ENCODE data around the gene EDN1. TPM values are rescaled to one million over a fixed set of nuclear protein-coding genes. Genes with fewer than 3 reads are reported as not detected.

Gene EDN1
- total and polyA plus RNA-seq, 2 of the 13 experiments (the other 11 are each of a cell fraction or from before 2014, with no cell fraction given): 0.15 to 1.2 TPM

DNA sequence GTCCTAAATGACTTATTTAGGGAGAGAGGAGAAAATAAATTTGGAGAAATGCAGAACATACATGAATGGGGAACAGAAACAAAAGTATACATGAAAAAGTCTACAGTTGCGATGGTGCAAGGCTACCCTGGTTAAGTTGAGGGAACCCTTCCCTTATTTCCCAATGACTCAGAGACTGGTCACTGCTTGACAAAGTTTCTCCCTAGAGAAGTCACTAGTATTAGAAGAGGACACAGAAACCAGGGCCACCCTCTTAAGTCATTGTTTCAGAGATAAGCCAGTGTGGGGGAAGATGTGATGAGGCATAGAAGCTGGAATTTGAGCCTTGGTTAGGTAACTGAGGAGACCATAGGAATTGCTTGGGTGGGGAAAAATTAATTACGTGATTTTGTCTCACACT, 24.4 kb upstream of the EDN1 start:
- no peaks in the 10 kb centered on the region for H3K4me1 ChIP-seq (ENCODE audit: insufficient read depth, low read length)
- no peak overlapping the region for H3K27ac ChIP-seq (ENCODE audit: extremely low read length, insufficient read depth, low read length)
- H4K20me1 ChIP-seq (ENCODE audit: insufficient read depth, low read length): no peaks in the 10 kb centered on the region
- 21% methylated on average over 2 of the region's 2 CpGs for WGBS (ENCODE audit: low lambda C conversion rate)
- ATAC-seq (no peak), FAIRE-seq (no peak), DNase-seq (ENCODE audit: low spot score) (no peak)
- H3K36me3 ChIP-seq (replicated peaks in 1 of 2; ENCODE audit: control insufficient read depth in 1 of 2, insufficient read depth in 2 of 2, low read length in 2 of 2): no peaks in the 10 kb centered on the region
- in situ Hi-C loops (cut with HindIII; ENCODE audit: extremely low pct_ligation_motif_present, low pct_unique_long_range_greater_than_20kb) (no loop called here), intact Hi-C loops (cut with micrococcal nuclease; ENCODE audit: unreplicated experiment) (no loop called here)
- H3K79me2 ChIP-seq (ENCODE audit: insufficient read depth, low read length): no peaks in the 10 kb centered on the region
- TF ChIP-seq ZNF816 (CRISPR knock-in tag; IDR thresholded peaks at IDR 0.05; ENCODE audit: borderline replicate concordance) (no peak), ZNF207 (IDR thresholded peaks at IDR 0.05; ENCODE audit: borderline replicate concordance) (no peak), ZNF10 (CRISPR knock-in tag; IDR thresholded peaks at IDR 0.05; ENCODE audit: borderline replicate concordance, low read depth) (no peak), HNRNPLL (IDR thresholded peaks at IDR 0.05; ENCODE audit: low read depth, low read length, poor library complexity, severe bottlenecking) (no peak), RAD51 (IDR thresholded peaks at IDR 0.05; ENCODE audit: borderline replicate concordance) (no peak), THAP11 (CRISPR knock-in tag; IDR thresholded peaks at IDR 0.05) (no peak), ZNF3 (CRISPR knock-in tag; IDR thresholded peaks at IDR 0.05) (no peak), POGZ (CRISPR knock-in tag; IDR thresholded peaks at IDR 0.05) (no peak), KLF12 (CRISPR knock-in tag; IDR thresholded peaks at IDR 0.05; ENCODE audit: borderline replicate concordance) (no peak), ZNF670 (CRISPR knock-in tag; IDR thresholded peaks at IDR 0.05; ENCODE audit: borderline replicate concordance) (no peak)
- TF ChIP-seq, protein P1, sequence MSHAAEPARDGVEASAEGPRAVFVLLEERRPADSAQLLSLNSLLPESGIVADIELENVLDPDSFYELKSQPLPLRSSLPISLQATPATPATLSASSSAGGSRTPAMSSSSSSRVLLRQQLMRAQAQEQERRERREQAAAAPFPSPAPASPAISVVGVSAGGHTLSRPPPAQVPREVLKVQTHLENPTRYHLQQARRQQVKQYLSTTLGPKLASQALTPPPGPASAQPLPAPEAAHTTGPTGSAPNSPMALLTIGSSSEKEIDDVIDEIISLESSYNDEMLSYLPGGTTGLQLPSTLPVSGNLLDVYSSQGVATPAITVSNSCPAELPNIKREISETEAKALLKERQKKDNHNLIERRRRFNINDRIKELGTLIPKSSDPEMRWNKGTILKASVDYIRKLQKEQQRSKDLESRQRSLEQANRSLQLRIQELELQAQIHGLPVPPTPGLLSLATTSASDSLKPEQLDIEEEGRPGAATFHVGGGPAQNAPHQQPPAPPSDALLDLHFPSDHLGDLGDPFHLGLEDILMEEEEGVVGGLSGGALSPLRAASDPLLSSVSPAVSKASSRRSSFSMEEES (CRISPR knock-in tag; IDR thresholded peaks at IDR 0.05): no peak
- TF ChIP-seq, protein P2, sequence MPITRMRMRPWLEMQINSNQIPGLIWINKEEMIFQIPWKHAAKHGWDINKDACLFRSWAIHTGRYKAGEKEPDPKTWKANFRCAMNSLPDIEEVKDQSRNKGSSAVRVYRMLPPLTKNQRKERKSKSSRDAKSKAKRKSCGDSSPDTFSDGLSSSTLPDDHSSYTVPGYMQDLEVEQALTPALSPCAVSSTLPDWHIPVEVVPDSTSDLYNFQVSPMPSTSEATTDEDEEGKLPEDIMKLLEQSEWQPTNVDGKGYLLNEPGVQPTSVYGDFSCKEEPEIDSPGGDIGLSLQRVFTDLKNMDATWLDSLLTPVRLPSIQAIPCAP (CRISPR knock-in tag; IDR thresholded peaks at IDR 0.05; ENCODE audit: low read depth): no peak
- TF ChIP-seq, protein P3, sequence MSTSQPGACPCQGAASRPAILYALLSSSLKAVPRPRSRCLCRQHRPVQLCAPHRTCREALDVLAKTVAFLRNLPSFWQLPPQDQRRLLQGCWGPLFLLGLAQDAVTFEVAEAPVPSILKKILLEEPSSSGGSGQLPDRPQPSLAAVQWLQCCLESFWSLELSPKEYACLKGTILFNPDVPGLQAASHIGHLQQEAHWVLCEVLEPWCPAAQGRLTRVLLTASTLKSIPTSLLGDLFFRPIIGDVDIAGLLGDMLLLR (CRISPR knock-in tag; IDR thresholded peaks at IDR 0.05): no peak
- TF ChIP-seq, protein P4, sequence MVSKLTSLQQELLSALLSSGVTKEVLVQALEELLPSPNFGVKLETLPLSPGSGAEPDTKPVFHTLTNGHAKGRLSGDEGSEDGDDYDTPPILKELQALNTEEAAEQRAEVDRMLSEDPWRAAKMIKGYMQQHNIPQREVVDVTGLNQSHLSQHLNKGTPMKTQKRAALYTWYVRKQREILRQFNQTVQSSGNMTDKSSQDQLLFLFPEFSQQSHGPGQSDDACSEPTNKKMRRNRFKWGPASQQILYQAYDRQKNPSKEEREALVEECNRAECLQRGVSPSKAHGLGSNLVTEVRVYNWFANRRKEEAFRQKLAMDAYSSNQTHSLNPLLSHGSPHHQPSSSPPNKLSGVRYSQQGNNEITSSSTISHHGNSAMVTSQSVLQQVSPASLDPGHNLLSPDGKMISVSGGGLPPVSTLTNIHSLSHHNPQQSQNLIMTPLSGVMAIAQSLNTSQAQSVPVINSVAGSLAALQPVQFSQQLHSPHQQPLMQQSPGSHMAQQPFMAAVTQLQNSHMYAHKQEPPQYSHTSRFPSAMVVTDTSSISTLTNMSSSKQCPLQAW (CRISPR knock-in tag; IDR thresholded peaks at IDR 0.05): no peak
- TF ChIP-seq, protein P5, sequence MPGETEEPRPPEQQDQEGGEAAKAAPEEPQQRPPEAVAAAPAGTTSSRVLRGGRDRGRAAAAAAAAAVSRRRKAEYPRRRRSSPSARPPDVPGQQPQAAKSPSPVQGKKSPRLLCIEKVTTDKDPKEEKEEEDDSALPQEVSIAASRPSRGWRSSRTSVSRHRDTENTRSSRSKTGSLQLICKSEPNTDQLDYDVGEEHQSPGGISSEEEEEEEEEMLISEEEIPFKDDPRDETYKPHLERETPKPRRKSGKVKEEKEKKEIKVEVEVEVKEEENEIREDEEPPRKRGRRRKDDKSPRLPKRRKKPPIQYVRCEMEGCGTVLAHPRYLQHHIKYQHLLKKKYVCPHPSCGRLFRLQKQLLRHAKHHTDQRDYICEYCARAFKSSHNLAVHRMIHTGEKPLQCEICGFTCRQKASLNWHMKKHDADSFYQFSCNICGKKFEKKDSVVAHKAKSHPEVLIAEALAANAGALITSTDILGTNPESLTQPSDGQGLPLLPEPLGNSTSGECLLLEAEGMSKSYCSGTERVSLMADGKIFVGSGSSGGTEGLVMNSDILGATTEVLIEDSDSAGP (CRISPR knock-in tag; IDR thresholded peaks at IDR 0.05; ENCODE audit: borderline replicate concordance): no peak
- TF ChIP-seq, protein P6, sequence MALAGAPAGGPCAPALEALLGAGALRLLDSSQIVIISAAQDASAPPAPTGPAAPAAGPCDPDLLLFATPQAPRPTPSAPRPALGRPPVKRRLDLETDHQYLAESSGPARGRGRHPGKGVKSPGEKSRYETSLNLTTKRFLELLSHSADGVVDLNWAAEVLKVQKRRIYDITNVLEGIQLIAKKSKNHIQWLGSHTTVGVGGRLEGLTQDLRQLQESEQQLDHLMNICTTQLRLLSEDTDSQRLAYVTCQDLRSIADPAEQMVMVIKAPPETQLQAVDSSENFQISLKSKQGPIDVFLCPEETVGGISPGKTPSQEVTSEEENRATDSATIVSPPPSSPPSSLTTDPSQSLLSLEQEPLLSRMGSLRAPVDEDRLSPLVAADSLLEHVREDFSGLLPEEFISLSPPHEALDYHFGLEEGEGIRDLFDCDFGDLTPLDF (CRISPR knock-in tag; IDR thresholded peaks at IDR 0.05): no peak
- H3K9me3 ChIP-seq (ENCODE audit: low read length): no peaks in the 10 kb centered on the region
- no peak overlapping the region for H3K9ac ChIP-seq (ENCODE audit: insufficient read depth, low read depth, low read length)
- H2AFZ ChIP-seq (ENCODE audit: low read length): no peak overlapping the region
- no TSS peak for BruUV-seq (replicated peaks)
- H3K4me2 ChIP-seq (ENCODE audit: low read depth, low read length): no peak overlapping the region
- CTCF ChIA-PET (ENCODE audit: low intra/inter-chr PET ratio, low total read pairs): no interaction called here
- no peak overlapping the region for H3K4me3 ChIP-seq (replicated peaks in 1 of 3; ENCODE audit: insufficient read depth in 1 of 3, low read depth in 2 of 3, low read length in 3 of 3)
- 0 out of 5 replicates have a peak, but pooled peaks cover 0 to 1% of the 10 kb centered on the region in 2 experiments for H3K27me3 ChIP-seq (ENCODE audit: control insufficient read depth in 1 of 2, insufficient read depth in 2 of 2, low read length in 2 of 2)
- POLR2A ChIA-PET: no interaction called here
